Measurements from ENCODE around the gene CHRNA1. TPM values are rescaled to one million over a fixed set of nuclear protein-coding genes. Genes with fewer than 3 reads are reported as not detected.

The CHRNA1 gene
- total RNA-seq, 6 donors from 2014 or later, result 0.17 TPM; not detected in 5

- DNase-seq, result no peak
- 72 to 75% methylated on average over 3 of the region's 3 CpGs for WGBS, 2 donors
- no peak for ATAC-seq (ENCODE audit: low FRiP score in 2 of 2)
These were observed 61.7 kb downstream of the CHRNA1 start for GRCh38 chr2:174702541-174702940.

GRCh38 chr2:174699993-174700766, 64.1 kb downstream of the CHRNA1 start:
- Histone ChIP-seq H3K27ac (no peak overlapping the region), H3K4me1 (no peaks in the 10 kb centered on the region), H3K36me3 (no peaks in the 10 kb centered on the region), H3K9me3 (no peaks in the 10 kb centered on the region), H3K27me3 (no peaks in the 10 kb centered on the region), H3K4me3 (no peak overlapping the region)
- TF ChIP-seq POLR2AphosphoS5 (IDR thresholded peaks at IDR 0.05) (no peak), POLR2A (IDR thresholded peaks at IDR 0.05) (no peak), EP300 (IDR thresholded peaks at IDR 0.05) (no peak), CTCF (IDR thresholded peaks at IDR 0.05) (peak; percentile 63 to 76 (median 70))
- no peak for DNase-seq
- peak; percentile 60 to 78 for ATAC-seq (ENCODE audit: low FRiP score in 2 of 2)
- WGBS, 2 donors, result 22 to 35% methylated on average over 4 of the region's 4 CpGs

More at GRCh38 chr2:174702541-174702940, 61.7 kb downstream of the CHRNA1 start:
- Histone ChIP-seq H3K27me3 (no peaks in the 10 kb centered on the region), H3K27ac (no peak overlapping the region), H3K4me1 (no peaks in the 10 kb centered on the region), H3K9me3 (no peaks in the 10 kb centered on the region), H3K4me3 (no peak overlapping the region), H3K36me3 (no peaks in the 10 kb centered on the region)
- TF ChIP-seq POLR2A (IDR thresholded peaks at IDR 0.05), result no peak

Other genes starting within 250 kb of the CHRNA1 start
- 10 to 100 TPM; 25.1 to 79.0 (median 48.9) TPM for gene WIPF1, start 166.7 kb downstream of the CHRNA1 start, total RNA-seq
- 10 to 100 TPM in 3 of 6 donors, 1 to 10 TPM in 3; 7.2 to 27.1 (median 11.0) TPM for gene CHN1, start 240.9 kb upstream of the CHRNA1 start, total RNA-seq